ENCODE measurements around the gene PUS1.
"Not testable (repeated sequence)": the region's sequence is repeated elsewhere in the genome, so short reads cannot be mapped to it uniquely, and the experiment has no call there.

Gene PUS1

DNA sequence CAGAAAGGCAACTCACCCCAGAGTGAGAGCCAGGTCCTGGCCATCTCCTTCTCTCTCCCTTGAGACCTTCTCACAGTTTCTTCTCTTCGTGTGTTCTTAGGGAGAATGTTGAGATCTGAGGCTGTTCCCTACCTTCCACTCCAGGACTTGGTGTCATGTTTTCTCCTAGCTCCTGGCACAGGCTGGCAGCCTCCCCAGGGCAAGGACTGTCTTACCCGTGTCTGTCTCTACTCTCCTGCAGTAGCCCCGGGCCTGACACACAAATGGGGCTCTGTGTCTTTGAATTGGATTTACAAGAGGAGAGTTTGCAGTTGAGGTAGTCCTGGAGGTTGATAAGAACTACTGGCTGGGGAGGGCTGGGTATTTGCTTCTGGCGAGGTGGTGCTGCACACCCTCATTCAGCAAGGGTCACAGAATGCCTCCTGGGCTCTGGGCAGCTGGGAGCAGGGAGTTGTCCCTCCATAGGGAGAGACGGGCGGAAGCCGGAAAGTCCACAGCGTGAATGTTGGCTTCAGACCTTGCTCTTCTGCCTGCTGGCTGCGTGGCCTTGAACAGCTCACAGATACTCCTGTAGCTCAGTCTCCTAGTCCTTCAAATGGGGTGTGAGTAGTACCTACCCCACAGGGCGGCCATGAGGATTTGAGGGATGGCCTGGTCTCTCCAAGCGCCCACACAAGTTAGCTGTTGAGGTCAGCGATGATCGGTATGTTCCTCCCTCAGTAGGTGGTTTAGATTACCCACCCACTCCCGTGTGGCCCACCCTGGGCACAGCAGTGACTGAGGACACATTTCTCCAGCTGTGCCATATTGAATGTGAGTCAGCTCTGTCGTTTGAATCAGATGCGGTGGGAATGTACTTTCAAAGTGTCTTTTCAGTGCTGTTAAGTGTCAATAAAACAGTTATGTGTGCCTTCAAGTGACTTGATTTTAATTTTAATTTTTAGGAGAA lies 30.8 kb downstream of the PUS1 start:
- DNase-seq (ENCODE audit: low read depth in 2 of 2) = no peak

DNA sequence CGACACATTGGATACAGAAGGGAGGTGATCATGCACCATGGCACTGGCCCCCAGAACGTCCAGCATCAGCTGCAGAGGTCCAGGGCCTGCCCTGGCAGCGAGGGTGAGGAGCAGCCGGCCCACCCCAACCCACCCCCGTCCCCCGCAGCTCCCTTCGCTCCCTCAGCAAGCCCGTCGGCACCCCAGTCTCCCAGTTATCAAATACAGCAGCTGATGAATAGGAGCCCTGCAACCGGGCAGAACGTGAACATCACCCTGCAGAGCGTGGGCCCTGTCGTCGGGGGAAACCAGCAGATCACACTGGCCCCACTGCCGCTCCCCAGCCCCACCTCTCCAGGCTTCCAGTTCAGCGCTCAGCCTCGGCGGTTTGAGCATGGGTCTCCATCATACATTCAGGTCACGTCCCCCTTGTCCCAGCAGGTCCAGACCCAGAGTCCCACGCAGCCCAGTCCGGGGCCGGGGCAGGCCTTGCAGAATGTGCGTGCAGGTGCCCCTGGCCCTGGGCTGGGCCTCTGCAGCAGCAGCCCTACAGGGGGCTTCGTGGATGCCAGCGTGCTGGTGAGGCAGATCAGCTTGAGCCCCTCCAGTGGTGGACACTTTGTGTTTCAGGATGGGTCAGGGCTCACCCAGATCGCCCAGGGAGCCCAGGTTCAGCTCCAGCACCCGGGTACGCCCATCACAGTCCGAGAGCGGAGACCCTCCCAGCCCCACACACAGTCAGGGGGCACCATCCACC lies 31.7 kb downstream of the PUS1 start:
- DNase-seq (ENCODE audit: low read depth in 2 of 2) = not testable (repeated sequence)

DNA sequence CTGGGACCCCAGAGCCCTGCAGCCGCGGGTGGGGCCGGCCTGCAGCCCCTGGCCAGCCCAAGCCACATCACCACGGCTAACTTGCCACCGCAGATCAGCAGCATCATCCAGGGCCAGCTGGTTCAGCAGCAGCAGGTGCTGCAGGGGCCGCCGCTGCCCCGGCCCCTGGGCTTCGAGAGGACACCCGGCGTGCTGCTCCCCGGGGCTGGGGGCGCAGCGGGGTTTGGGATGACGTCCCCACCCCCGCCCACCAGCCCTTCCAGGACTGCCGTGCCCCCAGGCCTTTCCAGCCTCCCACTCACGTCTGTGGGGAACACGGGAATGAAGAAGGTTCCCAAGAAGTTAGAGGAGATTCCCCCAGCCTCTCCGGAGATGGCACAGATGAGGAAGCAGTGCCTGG lies 32.3 kb downstream of the PUS1 start:
- not testable (repeated sequence) for DNase-seq (ENCODE audit: low read depth in 2 of 2)

DNA sequence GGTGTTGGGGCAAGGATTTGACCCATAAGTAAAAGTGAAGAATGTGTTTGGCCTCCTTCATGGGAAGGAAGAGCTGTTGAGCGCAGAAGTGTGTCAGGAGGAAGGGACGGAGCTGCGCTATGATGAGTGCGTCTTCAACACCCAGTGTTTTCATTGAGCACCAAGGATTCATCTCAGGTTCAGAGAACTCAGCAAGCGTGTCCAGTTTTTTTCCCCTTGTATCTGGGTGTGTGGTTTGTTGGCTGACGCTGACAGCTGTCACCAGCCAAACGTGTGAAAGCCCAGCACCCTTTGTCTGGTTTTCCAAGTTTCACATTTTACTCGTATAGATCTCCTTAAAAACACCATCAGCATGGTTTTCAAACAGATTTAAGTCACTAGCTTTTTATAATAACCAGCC lies 33.0 kb downstream of the PUS1 start:
- DNase-seq (ENCODE audit: low read depth in 2 of 2) = no peak

DNA sequence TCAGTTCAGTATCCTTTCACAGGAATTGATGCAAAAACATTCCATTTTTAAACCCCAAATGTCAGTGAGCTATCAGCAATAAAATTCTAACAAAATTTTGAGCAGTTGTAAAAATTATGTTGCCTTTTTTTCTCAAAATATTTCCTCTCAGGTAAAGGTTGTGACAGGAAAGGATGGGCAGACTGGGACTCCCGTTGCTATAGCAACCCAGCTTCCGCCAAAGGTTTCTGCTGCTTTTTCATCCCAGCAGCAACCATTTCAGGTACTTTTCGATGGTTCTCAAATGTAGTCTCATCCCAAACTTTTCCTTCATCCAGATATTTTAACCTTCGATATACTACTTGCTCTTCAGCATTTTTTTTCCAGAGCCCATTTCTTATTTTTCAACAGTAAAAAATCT lies 34.3 kb downstream of the PUS1 start:
- no peak for DNase-seq (ENCODE audit: low read depth in 2 of 2)

DNA sequence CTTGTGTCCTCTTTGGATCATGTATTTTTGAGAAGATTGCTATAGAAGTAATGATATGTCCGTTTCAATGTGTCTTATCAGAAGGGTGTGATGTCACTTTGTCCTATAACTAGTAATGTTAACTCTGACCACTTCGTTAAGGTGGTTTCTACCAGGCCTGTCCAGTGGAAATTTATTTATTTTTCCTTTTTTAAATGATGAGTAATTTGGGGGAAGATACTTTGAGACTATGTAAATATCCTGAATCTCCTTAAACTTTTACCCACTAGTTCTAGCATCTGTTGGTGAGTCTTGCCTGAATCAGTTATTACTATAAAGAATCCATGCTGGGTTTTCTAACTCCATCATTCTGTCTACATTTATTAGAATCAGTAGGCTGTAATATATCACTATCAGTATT lies 36.0 kb downstream of the PUS1 start:
- no peak for DNase-seq (ENCODE audit: low read depth in 2 of 2)

DNA sequence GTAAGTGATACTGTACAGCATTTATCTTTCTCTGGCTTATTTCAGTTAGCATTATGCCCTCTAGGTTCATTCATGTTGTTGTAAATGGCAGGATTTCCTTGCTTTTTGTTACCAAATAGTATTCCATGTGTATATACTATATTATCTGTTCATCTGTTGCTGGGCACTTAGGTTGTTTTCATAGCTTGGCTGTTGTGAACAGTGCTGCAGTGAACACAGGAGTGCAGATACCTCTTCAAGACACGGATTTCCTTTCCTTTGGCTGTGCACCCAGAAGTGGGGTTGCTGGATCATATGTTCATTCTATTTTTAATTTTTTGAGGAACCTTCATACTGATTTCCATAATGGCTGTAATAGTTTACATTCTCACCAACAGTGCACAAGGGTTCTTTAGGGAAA lies 42.1 kb downstream of the PUS1 start:
- no peak for DNase-seq (ENCODE audit: low read depth in 2 of 2)

DNA sequence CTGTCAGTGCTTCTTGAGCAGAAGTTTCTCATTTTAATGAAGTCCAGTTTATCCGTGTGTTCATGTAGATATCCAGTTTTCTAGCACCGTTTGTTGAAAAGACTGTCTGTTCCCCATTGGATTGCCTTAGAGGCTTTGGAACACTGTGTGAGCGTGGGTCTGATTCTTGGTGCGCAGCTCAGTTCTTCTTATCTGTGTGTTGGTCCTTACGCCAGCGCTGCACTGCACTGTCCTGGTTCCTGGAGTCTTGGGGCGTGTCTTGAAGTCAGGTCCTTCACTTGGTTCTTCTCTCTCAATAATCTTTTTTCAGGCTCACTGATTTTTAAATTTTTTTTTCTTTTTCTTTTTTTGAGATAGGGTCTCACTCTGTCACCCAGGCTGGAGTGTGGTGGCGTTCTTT lies 46.2 kb downstream of the PUS1 start:
- DNase-seq (ENCODE audit: low read depth in 2 of 2) = no peak

DNA sequence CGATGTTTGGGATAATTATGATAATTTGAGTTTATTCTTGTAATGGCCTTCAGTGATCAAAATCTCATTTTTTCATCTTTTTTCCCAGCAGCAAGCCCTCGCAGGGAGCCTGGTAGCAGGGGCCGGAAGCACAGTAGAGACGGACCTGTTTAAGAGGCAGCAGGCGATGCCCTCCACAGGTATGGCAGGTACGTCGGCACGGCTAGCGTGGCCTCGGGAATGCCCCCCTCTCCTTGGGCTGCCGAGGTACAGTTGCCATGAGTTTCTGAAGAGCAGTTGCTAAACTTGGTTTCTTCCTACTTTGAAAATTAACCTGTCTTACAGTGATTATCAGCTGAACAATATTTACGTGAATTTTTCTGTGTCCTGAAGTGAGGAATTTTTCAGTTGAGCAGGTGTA lies 50.5 kb downstream of the PUS1 start:
- no peak for DNase-seq (ENCODE audit: low read depth in 2 of 2)

DNA sequence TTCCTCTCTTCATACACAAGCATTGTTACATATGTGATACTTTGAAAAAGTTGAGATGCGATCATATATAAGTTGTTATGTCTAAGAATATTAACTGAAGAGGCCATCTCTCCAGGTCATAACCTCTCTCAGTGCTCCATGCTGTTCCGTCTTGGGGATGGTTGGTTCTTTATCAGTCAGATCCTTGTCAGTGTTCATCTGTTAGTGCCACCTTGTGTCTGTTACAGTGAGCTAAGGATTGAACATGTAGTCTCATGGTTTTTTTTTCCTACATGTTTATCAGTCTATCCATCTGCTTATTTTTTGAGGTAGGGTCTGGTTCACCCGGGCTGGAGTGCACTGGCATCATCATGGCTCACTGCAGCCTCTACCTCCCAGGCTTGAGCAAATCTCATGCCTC lies 51.2 kb downstream of the PUS1 start:
- no peak for DNase-seq (ENCODE audit: low read depth in 2 of 2)

DNA sequence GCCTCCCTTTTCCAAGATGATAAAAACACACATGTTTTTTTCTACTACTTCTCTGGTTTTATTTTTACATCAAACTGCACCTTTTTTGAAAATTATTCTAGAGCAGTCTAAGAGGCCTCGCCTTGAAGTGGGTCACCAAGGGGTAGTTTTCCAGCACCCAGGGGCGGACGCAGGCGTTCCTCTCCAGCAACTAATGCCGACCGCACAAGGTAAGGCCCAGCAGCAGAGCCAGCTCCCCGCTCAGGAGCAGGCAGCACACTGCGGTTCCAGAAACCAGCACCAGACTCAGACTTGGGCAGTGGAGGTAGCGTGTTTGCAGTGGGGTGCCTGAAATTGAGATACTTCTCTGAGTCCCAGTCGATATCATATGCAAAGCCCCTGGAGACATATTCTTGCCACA lies 52.3 kb downstream of the PUS1 start:
- no peak for DNase-seq (ENCODE audit: low read depth in 2 of 2)

DNA sequence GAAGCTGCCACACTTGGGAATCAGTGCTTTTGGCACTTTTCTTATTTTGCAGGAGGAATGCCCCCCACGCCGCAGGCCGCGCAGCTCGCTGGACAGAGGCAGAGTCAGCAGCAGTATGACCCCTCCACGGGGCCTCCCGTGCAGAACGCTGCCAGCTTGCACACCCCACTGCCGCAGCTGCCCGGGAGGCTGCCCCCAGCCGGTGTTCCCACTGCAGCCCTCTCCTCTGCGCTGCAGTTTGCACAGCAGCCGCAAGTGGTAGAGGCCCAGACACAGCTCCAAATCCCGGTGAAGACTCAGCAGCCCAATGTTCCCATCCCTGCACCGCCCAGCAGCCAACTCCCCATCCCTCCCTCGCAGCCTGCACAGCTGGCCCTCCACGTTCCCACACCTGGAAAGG lies 53.0 kb downstream of the PUS1 start:
- DNase-seq (ENCODE audit: low read depth in 2 of 2) = no peak

DNA sequence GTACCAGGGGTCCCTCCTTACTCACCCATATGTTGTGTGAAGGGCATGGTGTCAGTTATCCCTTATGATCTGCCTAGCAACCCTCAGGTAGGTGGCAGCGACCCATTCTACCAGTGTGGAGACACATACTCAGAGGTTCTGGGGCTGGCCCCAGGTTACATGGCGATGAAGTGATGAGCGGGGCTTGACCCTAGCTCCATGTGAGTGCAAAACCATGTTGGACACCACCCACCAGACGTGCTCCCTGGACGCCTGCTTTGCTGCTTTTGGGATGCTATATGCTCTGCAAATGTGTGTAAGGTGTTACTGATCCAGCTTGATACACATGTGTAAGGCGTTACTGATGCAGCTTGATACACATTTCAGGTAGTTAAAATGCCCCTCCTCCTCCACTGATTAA lies 54.0 kb downstream of the PUS1 start:
- DNase-seq (ENCODE audit: low read depth in 2 of 2) = no peak

DNA sequence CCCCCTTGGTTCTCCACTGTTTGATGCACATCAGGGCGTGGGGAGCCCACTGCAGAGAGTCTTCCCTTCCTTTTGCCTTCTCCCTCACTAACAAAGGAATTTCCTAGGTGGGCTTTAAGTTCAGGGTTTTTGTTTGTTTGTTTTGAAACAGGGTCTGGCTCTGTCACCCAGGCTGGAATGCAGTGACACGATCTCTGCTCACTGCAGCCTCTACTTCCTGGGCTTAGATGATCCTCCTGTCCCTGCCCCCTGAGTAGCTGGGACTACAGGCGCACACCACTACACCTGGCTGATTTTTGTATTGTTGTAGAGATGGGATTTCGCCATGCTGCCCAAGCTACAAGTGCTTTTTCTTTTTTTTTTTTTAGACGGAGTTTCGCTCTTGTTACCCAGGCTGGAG lies 54.5 kb downstream of the PUS1 start:
- DNase-seq (ENCODE audit: low read depth in 2 of 2) = no peak

DNA sequence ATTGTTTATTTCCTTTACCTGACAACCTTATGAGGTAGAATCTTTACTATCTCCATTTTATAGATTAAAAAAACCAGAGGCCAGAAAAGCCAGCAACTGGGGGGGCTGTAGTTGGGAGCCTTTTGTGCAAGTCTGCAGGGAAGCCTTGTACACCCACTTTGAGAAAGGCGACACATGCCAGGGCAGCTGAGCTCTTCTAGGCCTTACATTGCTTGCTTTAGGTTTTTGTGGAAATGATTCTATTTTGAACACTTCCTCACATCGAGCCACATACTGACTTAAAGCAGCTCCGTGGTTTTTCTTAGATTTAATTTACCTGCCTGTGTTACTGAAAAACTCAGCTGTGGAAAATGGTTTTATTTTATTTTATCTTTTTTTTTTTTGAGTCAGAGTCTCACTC lies 55.3 kb downstream of the PUS1 start:
- no peak for DNase-seq (ENCODE audit: low read depth in 2 of 2)

DNA sequence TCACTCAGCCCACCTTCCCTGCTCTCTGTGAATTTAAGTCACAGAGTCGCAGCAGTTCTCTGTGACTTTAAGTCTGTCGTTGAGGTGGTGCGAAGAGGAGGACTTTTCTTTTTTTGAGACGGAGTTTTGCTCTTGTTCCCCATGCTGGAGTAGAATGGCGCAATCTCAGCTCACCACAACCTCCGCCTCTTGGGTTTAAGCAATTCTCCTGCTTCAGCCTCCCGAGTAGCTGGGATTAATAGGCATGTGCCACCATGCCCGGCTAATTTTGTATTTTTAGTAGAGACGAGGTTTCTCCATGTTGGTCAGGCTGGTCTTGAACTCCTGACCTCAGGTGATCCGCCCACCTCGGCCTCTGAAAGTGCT lies 56.4 kb downstream of the PUS1 start:
- DNase-seq (ENCODE audit: low read depth in 2 of 2) = not testable (repeated sequence)

DNA sequence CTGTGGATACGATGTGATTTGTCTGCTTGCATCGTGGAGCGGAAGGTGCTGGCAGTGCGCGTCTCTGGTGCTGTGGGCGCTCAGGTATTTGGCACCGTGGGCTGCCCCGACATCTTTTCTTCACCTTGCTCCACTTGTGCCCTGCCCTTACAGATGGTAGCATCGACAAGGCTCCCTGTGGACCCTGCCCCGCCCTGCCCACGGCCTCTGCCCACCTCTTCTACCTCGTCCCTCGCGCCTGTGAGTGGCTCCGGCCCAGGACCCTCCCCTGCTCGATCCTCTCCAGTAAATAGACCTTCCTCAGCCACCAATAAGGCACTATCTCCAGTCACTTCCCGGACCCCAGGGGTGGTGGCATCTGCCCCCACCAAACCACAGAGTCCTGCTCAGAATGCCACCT lies 57.3 kb downstream of the PUS1 start:
- no peak for DNase-seq (ENCODE audit: low read depth in 2 of 2)

DNA sequence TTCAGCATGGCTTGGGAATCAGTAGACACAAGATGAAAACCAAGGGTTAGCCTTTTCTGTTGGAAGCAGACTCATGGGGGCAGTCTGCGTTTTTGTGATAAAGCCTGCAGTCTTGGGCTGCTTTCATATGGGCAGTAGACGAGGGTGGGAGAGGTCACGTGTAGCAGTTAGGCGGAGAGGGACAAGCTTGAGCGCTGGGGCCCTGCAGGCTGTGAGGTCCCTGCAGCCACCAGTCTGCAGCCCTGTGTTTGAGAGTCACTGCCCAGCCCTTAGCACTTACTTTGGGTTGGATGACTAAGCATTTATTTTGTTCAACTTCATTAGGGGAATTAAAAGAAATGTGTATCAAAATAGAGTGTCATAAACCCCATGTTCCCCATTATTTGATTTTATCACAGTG lies 57.8 kb downstream of the PUS1 start:
- DNase-seq (ENCODE audit: low read depth in 2 of 2) = no peak

DNA sequence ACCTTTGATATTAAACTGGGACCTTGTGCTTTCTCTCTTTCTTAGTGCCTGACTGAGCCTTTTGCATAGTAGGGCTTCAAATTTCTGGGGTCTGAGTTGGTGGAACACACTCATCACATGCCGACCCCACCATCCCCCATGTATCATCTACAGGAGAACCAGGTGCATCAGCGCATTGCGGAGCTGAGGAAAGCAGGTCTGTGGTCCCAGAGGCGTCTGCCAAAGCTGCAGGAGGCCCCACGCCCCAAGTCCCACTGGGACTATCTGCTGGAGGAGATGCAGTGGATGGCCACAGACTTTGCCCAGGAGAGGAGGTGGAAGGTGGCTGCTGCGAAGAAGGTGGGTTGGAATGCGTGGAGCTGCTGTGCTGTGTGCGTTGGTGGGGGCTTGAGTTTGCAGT lies 58.5 kb downstream of the PUS1 start:
- no peak for DNase-seq (ENCODE audit: low read depth in 2 of 2)

DNA sequence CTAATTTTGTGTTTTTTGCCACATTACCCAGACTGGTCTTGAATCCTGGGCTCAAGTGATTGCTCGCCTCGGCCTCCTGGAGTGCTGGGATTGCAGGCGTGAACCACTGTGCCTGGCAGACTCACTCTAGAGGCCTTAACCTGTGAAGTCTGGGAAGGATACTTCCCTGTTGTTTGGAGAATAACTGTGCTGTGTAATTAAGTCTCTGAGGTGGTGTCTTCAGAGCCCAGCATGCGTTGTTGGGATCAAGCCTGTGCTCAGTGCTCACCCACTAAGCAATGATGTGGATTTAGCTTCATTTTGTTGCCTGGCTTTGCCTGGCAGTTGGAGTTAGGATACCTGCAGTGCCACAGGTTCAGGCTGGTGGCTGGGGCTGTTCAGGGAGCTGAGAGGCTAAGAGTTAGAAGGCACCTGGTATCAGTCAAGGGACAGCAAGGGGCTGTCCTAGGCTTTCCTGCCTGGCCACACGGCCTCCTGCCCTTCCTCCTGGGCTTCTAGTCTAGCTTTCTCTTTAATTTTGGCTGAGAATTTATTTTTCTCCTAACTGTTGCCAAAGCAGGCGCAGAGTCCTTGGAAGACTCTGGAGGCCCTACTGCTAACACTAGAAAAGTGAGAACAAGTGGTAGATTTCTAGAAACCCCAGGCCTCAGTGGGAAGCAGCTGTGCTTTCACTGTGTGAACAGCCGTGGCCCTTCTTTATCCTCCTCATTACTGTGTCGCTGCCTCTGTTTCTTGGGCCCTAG lies 59.1 kb downstream of the PUS1 start:
- no peak for DNase-seq (ENCODE audit: low read depth in 2 of 2)

DNA sequence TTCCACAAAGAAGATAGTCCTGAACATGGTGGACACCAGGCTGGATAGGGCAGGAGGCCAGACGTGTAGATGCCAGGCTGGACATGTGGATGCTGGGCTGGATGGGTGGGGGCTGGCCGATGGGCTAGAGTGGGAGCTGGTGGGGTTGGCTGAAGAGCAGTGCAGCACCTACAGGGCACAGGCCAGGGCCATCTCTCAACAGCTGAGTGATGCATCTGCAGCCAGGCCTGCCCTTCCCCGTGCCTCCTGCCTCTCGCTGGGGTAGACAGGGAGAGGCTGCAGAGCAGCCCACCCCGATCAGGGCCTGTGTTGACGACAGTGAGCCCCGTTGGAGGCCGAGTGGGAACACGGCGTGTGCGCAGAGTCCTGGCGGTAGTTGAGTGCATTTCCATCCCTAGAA lies 59.9 kb downstream of the PUS1 start:
- no peak for DNase-seq (ENCODE audit: low read depth in 2 of 2)

Measured in stimulated activated CD4-positive, alpha-beta T cell treated with anti-CD3 and anti-CD28 coated beads, Interleukin-1b, Interleukin-23, amount 100 ng/mL, for 1 hour (primary cell).